ENCODE results near the gene KIN.

DNA sequence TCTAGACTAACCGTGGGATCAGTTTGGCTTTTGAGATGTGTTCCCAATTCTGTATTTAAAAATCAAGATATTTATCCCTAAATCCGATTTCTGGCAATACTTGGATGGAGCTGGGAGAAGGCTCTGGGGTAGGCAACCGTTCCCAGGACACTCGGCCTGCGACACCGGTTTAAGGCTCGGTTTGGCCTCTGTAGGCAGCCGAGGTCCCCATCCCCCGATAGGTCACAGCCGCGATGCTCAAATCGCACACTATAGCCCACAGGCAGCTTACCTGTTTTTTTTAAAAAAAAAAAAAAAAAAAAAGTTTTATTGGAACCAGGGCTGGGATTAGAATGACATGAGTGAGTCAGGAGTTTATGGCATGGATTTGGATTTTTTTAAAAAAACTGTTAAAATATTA lies 29.8 kb upstream of the KIN start:
- TF ChIP-seq, protein P1, sequence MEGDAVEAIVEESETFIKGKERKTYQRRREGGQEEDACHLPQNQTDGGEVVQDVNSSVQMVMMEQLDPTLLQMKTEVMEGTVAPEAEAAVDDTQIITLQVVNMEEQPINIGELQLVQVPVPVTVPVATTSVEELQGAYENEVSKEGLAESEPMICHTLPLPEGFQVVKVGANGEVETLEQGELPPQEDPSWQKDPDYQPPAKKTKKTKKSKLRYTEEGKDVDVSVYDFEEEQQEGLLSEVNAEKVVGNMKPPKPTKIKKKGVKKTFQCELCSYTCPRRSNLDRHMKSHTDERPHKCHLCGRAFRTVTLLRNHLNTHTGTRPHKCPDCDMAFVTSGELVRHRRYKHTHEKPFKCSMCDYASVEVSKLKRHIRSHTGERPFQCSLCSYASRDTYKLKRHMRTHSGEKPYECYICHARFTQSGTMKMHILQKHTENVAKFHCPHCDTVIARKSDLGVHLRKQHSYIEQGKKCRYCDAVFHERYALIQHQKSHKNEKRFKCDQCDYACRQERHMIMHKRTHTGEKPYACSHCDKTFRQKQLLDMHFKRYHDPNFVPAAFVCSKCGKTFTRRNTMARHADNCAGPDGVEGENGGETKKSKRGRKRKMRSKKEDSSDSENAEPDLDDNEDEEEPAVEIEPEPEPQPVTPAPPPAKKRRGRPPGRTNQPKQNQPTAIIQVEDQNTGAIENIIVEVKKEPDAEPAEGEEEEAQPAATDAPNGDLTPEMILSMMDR (conservative IDR thresholded peaks at IDR 0.05 in 1 of 2, IDR thresholded peaks at IDR 0.05 in 1 of 2; ENCODE audit: extremely low read depth in 1 of 2, insufficient read depth in 1 of 2, low read depth in 1 of 2, low read length in 2 of 2): no peak
- TF ChIP-seq EZH2 (IDR thresholded peaks at IDR 0.05; ENCODE audit: borderline replicate concordance, low read length): no peak

All from mammary epithelial cell (primary cell).